ENCODE results near the gene BEST1.
A peak's percentile ranks its signal among the peaks of the same experiment; 100 is the strongest.
"Not testable (repeated sequence)": the region's sequence is repeated elsewhere in the genome, so short reads cannot be mapped to it uniquely, and the experiment has no call there.

Gene BEST1

DNA sequence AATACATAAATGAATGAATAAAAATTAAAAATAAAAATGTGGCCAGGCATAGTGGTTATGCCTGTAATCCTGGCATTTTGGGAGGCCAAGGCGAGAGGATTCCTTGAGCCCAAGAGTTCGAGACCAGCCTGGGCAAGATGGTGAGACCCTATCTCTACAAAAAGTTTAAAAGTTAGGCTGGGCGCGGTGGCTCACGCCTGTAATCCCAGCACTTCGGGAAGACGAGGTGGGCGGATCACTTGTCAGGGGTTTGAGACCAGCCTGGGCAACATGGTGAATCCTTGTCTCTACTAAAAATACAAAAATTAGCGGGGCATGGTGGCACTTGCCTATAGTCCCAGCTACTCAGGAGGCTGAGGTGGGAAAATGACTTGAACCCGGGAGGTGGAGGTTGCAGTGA is 9.7 kb upstream of the BEST1 start:
- TF ChIP-seq SPI1 (IDR thresholded peaks at IDR 0.05; ENCODE audit: low read depth, low read length) (no peak), POLR2A (IDR thresholded peaks at IDR 0.05; ENCODE audit: low read depth, low read length) (no peak), POLR2AphosphoS5 (IDR thresholded peaks at IDR 0.05; ENCODE audit: low read depth, low read length) (no peak), PAX5 (IDR thresholded peaks at IDR 0.05; ENCODE audit: insufficient read depth, low read length, severe bottlenecking) (no peak), TAF1 (IDR thresholded peaks at IDR 0.05; ENCODE audit: low read depth, low read length) (no peak), POU2F2 (IDR thresholded peaks at IDR 0.05; ENCODE audit: low read depth, low read length) (no peak)
- DNase-seq (ENCODE audit: insufficient read length, low spot score) (no peak), FAIRE-seq (no peak)

DNA sequence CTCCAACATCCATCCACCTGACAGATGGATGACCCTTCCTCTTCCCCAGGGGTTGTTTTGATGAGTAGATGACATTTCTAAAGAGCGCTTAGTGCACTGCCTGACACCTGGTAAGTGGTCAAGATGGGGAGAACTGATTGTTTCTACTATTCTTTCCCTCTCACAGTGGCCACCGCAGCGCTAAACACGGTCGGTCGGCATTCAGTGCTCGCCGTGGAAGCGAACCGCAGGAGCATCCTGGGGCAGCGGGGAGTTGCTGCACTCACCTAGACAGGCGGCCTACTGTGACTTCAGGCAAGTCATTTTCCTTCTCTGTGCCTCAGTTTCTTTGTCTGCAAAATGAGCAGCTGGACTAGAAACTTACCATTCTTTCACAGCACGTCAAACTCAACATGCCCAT is 5.0 kb upstream of the BEST1 start:
- DNase-seq (ENCODE audit: insufficient read length, low spot score) (no peak), FAIRE-seq (no peak)
- no peak for TF ChIP-seq POLR2AphosphoS5 (IDR thresholded peaks at IDR 0.05; ENCODE audit: low read depth, low read length)
- TF ChIP-seq POU2F2 (IDR thresholded peaks at IDR 0.05; ENCODE audit: low read depth, low read length): no peak
- no peak for TF ChIP-seq TAF1 (IDR thresholded peaks at IDR 0.05; ENCODE audit: low read depth, low read length)
- no peak for TF ChIP-seq POLR2A (IDR thresholded peaks at IDR 0.05; ENCODE audit: low read depth, low read length)
- no peak for TF ChIP-seq PAX5 (IDR thresholded peaks at IDR 0.05; ENCODE audit: insufficient read depth, low read length, severe bottlenecking)
- TF ChIP-seq SPI1 (IDR thresholded peaks at IDR 0.05; ENCODE audit: low read depth, low read length): no peak

DNA sequence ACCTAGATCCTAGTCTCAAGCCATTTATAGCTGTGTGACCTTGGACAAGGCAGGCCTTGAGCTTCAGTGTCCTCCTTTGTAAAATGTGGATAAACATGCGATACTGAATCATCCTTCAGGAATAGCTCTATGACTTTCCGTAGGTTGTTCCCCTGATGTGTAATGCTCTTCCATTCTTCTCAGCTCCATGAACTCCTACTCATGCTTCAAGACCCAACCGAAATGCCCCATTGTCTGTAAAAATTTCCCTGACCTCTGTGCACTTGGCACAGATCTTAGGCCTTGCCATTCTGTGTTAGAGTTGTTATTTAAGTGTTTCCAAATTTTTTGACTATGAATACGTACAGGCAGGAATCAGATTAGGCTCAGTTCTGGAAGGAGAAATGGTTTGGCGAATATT is 3.3 kb upstream of the BEST1 start:
- no peak for TF ChIP-seq POLR2AphosphoS5 (IDR thresholded peaks at IDR 0.05; ENCODE audit: low read depth, low read length)
- no peak for TF ChIP-seq TAF1 (IDR thresholded peaks at IDR 0.05; ENCODE audit: low read depth, low read length)
- TF ChIP-seq POLR2A (IDR thresholded peaks at IDR 0.05; ENCODE audit: low read depth, low read length): no peak
- TF ChIP-seq PAX5 (IDR thresholded peaks at IDR 0.05; ENCODE audit: insufficient read depth, low read length, severe bottlenecking): no peak
- no peak for TF ChIP-seq POU2F2 (IDR thresholded peaks at IDR 0.05; ENCODE audit: low read depth, low read length)
- TF ChIP-seq SPI1 (IDR thresholded peaks at IDR 0.05; ENCODE audit: low read depth, low read length): no peak
- DNase-seq (ENCODE audit: insufficient read length, low spot score) (no peak), FAIRE-seq (no peak)

DNA sequence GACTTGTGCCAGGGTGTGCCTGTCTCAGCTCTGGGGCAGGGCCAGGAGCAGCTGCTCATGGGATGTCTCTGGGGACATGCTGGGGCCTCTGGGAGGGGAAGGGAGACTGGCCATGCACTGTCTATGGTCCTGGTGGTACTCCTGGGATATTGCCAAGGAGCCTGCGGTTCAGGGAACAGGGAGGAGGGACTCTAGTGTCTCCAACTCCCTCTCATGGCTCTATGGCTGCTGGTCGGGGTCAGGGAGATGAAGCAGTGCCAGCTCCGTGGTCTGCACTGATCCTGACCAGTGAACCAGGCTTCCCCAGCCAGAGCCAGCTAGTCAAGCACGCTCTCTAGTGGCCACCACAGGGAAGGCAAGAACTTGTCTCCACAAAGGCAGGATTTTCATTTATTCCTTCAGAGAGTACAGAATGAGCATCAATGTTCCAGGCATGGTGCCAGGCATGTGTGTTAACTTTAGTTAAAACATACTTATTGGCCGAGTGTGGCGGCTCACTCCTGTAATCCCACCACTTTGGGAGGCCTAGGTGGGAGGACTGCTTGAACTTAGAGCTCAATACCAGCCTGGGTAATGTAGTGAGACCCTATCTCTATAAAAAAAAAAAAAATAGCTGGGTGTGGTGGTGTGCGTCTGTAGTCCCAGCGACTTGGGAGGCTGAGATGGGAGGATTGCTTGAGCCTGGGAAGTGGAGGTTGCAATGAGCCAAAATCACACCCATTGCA is 2.5 kb upstream of the BEST1 start:
- peak; percentile 65 for DNase-seq (ENCODE audit: insufficient read length, low spot score)
- no peak for FAIRE-seq
- TF ChIP-seq TAF1 (IDR thresholded peaks at IDR 0.05; ENCODE audit: low read depth, low read length) (no peak), POLR2A (IDR thresholded peaks at IDR 0.05; ENCODE audit: low read depth, low read length) (no peak), POLR2AphosphoS5 (IDR thresholded peaks at IDR 0.05; ENCODE audit: low read depth, low read length) (no peak), SPI1 (IDR thresholded peaks at IDR 0.05; ENCODE audit: low read depth, low read length) (no peak), POU2F2 (IDR thresholded peaks at IDR 0.05; ENCODE audit: low read depth, low read length) (no peak), PAX5 (IDR thresholded peaks at IDR 0.05; ENCODE audit: insufficient read depth, low read length, severe bottlenecking) (no peak)

DNA sequence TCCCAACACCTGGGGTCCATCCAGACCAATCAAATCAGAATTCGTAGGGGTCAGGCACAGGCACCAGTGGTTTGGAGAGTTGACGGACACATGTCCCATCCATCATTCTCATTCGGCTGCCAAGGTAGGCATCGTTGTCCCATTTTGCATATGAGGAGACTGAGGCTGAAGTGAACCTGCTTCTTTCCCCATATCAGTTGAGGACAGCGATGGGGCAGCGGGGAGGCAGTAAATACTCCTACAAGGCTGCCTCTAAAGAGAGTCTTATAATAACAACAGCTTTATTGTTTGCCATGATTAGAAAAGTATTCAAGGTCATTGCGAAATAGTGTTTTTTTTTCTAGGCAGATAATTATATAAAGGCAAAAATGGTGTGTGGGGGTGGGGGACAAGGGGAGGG is 1.6 kb upstream of the BEST1 start:
- FAIRE-seq (no peak), DNase-seq (ENCODE audit: insufficient read length, low spot score) (no peak)
- TF ChIP-seq SPI1 (IDR thresholded peaks at IDR 0.05; ENCODE audit: low read depth, low read length) (no peak), TAF1 (IDR thresholded peaks at IDR 0.05; ENCODE audit: low read depth, low read length) (no peak)

DNA sequence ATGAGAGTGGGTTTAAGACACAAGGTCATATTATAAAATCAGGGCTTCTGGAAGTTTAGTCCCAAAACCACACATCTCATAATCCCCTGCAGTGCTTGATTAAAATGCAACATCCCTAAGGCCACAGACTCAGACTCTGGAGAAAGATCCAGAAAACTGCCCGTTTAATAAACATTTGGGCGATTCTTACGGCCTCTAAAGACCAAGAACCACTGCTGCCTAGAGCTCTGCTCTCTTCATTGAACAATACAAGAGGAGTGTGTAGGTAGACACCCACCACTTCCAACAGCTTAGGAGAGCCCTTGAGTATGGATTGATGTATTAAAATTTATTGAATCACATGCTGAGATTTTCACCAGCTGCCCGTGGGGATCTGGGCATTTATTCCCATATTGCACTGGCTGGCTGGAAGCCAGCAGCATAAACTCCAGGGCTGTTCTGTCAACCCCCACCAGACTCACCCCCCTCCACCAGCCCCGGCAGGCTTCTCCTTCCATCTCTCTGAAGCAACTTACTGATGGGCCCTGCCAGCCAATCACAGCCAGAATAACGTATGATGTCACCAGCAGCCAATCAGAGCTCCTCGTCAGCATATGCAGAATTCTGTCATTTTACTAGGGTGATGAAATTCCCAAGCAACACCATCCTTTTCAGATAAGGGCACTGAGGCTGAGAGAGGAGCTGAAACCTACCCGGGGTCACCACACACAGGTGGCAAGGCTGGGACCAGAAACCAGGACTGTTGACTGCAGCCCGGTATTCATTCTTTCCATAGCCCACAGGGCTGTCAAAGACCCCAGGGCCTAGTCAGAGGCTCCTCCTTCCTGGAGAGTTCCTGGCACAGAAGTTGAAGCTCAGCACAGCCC is 749 bp upstream of the BEST1 start:
- TF ChIP-seq TAF1 (IDR thresholded peaks at IDR 0.05; ENCODE audit: low read depth, low read length) (no peak), PAX5 (IDR thresholded peaks at IDR 0.05; ENCODE audit: insufficient read depth, low read length, severe bottlenecking) (no peak), POLR2AphosphoS5 (IDR thresholded peaks at IDR 0.05; ENCODE audit: low read depth, low read length) (no peak), SPI1 (IDR thresholded peaks at IDR 0.05; ENCODE audit: low read depth, low read length) (no peak), POLR2A (IDR thresholded peaks at IDR 0.05; ENCODE audit: low read depth, low read length) (no peak), POU2F2 (IDR thresholded peaks at IDR 0.05; ENCODE audit: low read depth, low read length) (no peak)
- DNase-seq (ENCODE audit: insufficient read length, low spot score): no peak
- FAIRE-seq: no peak

DNA sequence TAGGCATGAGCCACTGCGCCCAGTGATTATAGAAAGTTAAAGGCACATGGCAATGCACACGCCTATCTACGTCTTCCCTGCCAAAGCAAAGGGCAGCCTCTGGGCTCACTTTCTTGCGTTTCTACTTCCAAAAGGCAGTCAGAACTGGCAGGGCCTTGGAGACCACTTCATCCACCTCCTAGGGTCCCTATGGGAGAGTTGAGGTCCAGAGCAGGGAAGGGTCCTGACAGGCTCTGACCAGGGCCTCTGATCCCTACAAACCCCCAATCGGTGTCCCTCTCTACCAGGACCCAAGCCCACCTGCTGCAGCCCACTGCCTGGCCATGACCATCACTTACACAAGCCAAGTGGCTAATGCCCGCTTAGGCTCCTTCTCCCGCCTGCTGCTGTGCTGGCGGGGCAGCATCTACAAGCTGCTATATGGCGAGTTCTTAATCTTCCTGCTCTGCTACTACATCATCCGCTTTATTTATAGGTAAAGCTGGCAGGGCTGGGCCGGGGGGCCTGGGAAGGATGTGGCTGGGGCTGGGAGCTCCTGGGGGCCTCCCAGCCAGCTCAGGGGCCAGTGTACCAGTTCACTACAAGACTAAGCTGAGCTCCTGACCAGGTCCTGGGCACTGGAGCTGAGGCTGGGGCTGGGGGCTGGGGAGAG is 1.5 kb downstream of the BEST1 start:
- FAIRE-seq (no peak), DNase-seq (ENCODE audit: insufficient read length, low spot score) (no peak)
- TF ChIP-seq SPI1 (IDR thresholded peaks at IDR 0.05; ENCODE audit: low read depth, low read length) (no peak), PAX5 (IDR thresholded peaks at IDR 0.05; ENCODE audit: insufficient read depth, low read length, severe bottlenecking) (no peak), TAF1 (IDR thresholded peaks at IDR 0.05; ENCODE audit: low read depth, low read length) (no peak), POU2F2 (IDR thresholded peaks at IDR 0.05; ENCODE audit: low read depth, low read length) (no peak), POLR2AphosphoS5 (IDR thresholded peaks at IDR 0.05; ENCODE audit: low read depth, low read length) (no peak), POLR2A (IDR thresholded peaks at IDR 0.05; ENCODE audit: low read depth, low read length) (no peak)

DNA sequence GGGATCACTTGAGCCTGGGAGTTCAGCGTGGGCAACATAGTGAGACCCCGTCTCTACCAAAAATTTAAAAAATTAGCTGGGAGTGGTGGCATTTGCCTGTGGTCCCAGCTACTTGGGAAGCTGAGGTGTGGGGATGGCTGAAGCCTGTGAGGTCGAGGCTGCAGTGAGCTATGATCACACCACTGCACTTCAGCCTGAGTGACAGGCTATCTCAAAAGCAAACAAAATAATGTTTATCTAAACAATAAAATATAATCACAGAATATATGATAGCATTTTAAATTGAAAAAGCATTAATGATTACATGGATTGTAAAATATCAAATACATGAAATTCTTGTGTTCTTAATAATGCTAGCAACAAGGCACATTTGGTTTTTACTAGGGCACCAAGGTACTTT is 2.7 kb downstream of the BEST1 start:
- DNase-seq (ENCODE audit: insufficient read length, low spot score): no peak
- TF ChIP-seq POU2F2 (IDR thresholded peaks at IDR 0.05; ENCODE audit: low read depth, low read length) (no peak), PAX5 (IDR thresholded peaks at IDR 0.05; ENCODE audit: insufficient read depth, low read length, severe bottlenecking) (no peak), SPI1 (IDR thresholded peaks at IDR 0.05; ENCODE audit: low read depth, low read length) (no peak), TAF1 (IDR thresholded peaks at IDR 0.05; ENCODE audit: low read depth, low read length) (no peak), POLR2A (IDR thresholded peaks at IDR 0.05; ENCODE audit: low read depth, low read length) (no peak), POLR2AphosphoS5 (IDR thresholded peaks at IDR 0.05; ENCODE audit: low read depth, low read length) (no peak)
- FAIRE-seq: no peak

DNA sequence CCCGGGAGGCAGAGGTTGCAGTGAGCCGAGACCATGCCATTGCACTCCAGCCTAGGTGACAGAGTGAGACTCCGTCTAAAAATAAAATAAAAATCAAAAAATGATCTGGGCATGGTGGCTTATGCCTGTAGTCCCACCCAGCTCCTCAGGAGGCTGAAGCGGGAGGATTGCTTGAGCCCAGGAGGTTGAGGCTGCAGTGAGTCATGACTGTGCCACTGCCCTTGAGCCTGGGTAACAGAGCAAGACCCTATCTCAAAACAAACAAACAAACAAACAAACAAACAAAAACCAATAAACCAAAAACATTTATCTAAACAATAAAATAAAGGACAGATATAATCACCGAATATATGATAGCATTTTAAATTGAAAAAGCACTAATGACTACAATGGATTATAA is 3.5 kb downstream of the BEST1 start:
- DNase-seq (ENCODE audit: insufficient read length, low spot score); FAIRE-seq: not testable (repeated sequence)
